ENCODE data around the gene PEAK3. TPM values are rescaled to one million over a fixed set of nuclear protein-coding genes. Genes with fewer than 3 reads are reported as not detected.
A peak's percentile ranks its signal among the peaks of the same experiment; 100 is the strongest.

Gene PEAK3
- total RNA-seq, 1 donor from 2014 or later = not detected

Small RNAs within 50 kb of the gene (microRNA-seq; reads per million reads assigned to microRNA genes)
- 21.7 reads per million, percentile 44 among the genes with 10 or more reads in this experiment for gene MIR1227
- not detected for gene MIR4321

Other genes starting within 250 kb of the PEAK3 start
- gene MKNK2, start 230.9 kb downstream of the PEAK3 start, total RNA-seq = 92.6 to 97.1 TPM (median 95.9 TPM) in 3 replicates
- gene MOB3A, start 185.8 kb downstream of the PEAK3 start, total RNA-seq = 33.0 to 34.7 TPM (median 34.1 TPM) in 3 replicates
- gene IZUMO4, start 185.3 kb downstream of the PEAK3 start, total RNA-seq = 11.0 to 14.4 TPM (median 13.8 TPM) in 3 replicates
- gene AP3D1, start 130.6 kb downstream of the PEAK3 start, total RNA-seq = 107 to 116 TPM (median 115 TPM) in 3 replicates
- 54.1 to 59.1 TPM (median 58.2 TPM) in 3 replicates for gene DOT1L, start 118.2 kb downstream of the PEAK3 start, total RNA-seq
- gene PLEKHJ1, start 45.8 kb downstream of the PEAK3 start, total RNA-seq = 73.4 to 75.6 TPM (median 73.8 TPM) in 3 replicates
- 142 to 156 TPM (median 146 TPM) in 3 replicates for gene SF3A2, start 45.4 kb downstream of the PEAK3 start, total RNA-seq
- 42.4 to 50.1 TPM (median 44.5 TPM) in 3 replicates for gene AMH, start 32.9 kb downstream of the PEAK3 start, total RNA-seq
- gene JSRP1, start 25.8 kb downstream of the PEAK3 start, total RNA-seq = 0.80 TPM in 1 of 3 replicates, not detected in the others
- 0.59 to 0.60 TPM (median 0.60 TPM) in 3 replicates for gene LINGO3, start 26.0 kb upstream of the PEAK3 start, total RNA-seq
- gene LSM7, start 46.4 kb upstream of the PEAK3 start, total RNA-seq = 141 to 149 TPM (median 142 TPM) in 3 replicates
- 189 to 202 TPM (median 196 TPM) in 3 replicates for gene SPPL2B, start 46.5 kb upstream of the PEAK3 start, total RNA-seq
- gene TMPRSS9, start 78.1 kb upstream of the PEAK3 start, total RNA-seq = 0.84 to 1.4 TPM (median 1.2 TPM) in 3 replicates
- 101 to 110 TPM (median 102 TPM) in 3 replicates for gene TIMM13, start 145.4 kb upstream of the PEAK3 start, total RNA-seq
- gene LMNB2, start 174.8 kb upstream of the PEAK3 start, total RNA-seq = 86.0 to 95.8 TPM (median 89.0 TPM) in 3 replicates
- 80.0 to 84.4 TPM (median 84.1 TPM) in 3 replicates for gene GADD45B, start 194.0 kb upstream of the PEAK3 start, total RNA-seq

Data from mesothelial cell of epicardium (in vitro differentiated cells).